Activated naive CD4-positive, alpha-beta T cell (primary cell): ENCODE results near the gene ZNF575.
A peak's percentile ranks its signal among the peaks of the same experiment; 100 is the strongest.
"Not testable (repeated sequence)": the region's sequence is repeated elsewhere in the genome, so short reads cannot be mapped to it uniquely, and the experiment has no call there.

Experiments
- DNase-seq, 4 experiments: peaks; one replicate each; lab custom pipeline; 2025; lab: John Stamatoyannopoulos, UW

ZNF575 gene

GRCh38 chr19:43510713-43511112, 22.3 kb upstream of the ZNF575 start:
- no peak for DNase-seq

- DNase-seq = no peak
Measured at GRCh38 chr19:43511324-43511723, 21.7 kb upstream of the ZNF575 start.

- DNase-seq = not testable (repeated sequence)
Measured at GRCh38 chr19:43512399-43512798, 20.6 kb upstream of the ZNF575 start.

- no peak for DNase-seq
Measured at GRCh38 chr19:43518051-43518450, 14.9 kb upstream of the ZNF575 start.

- peak; percentile 36 to 72 (median 58) for DNase-seq
Measured at GRCh38 chr19:43519436-43520088, 13.4 kb upstream of the ZNF575 start.

GRCh38 chr19:43522929-43523328, 10.1 kb upstream of the ZNF575 start:
- DNase-seq = no peak

GRCh38 chr19:43523696-43524095, 9.3 kb upstream of the ZNF575 start:
- not testable (repeated sequence) for DNase-seq

- DNase-seq = peak in 2 of 4 experiments; percentile 8 to 17
Measured at GRCh38 chr19:43524922-43525835, 7.8 kb upstream of the ZNF575 start.

GRCh38 chr19:43525836-43526771, 6.9 kb upstream of the ZNF575 start:
- DNase-seq = peak in 2 of 4 experiments; percentile 7 to 16

GRCh38 chr19:43526884-43527859, 5.8 kb upstream of the ZNF575 start, which contains the start of gene ETHE1:
Gene ETHE1 (minus strand): TSS chr19:43527201. CDS start chr19:43527177, 24 bp downstream.
- DNase-seq = peak in 2 of 4 experiments; percentile 38 to 65

- no peak for DNase-seq
Measured at GRCh38 chr19:43527860-43528622, 4.9 kb upstream of the ZNF575 start.

- peak in 1 of 4 experiments; percentile 67 for DNase-seq
Measured at GRCh38 chr19:43532571-43532961, 422 bp upstream of the ZNF575 start.

- peak; percentile 63 to 95 (median 82) for DNase-seq
Measured at GRCh38 chr19:43533546-43534304, 737 bp downstream of the ZNF575 start.

- no peak for DNase-seq
Measured at GRCh38 chr19:43534305-43534815, 1.4 kb downstream of the ZNF575 start.

GRCh38 chr19:43534816-43535761, 2.1 kb downstream of the ZNF575 start:
- DNase-seq = peak in 2 of 4 experiments; percentile 4 to 28

- DNase-seq = no peak
Measured at GRCh38 chr19:43538922-43539321, 5.9 kb downstream of the ZNF575 start.

- DNase-seq = no peak
Measured at GRCh38 chr19:43540381-43540780, 7.4 kb downstream of the ZNF575 start.
